Thymus (tissue), 11 donors: ENCODE measurements around the gene LRIT1. TPM values are rescaled to one million over a fixed set of nuclear protein-coding genes. Genes with fewer than 3 reads are reported as not detected.

Experiments used
- DNase-seq, 9 donors: peaks; one replicate each; pipeline ENCODE4 v3.0.0-alpha.2; 2013; ENCODE audit warnings: low spot score in 9 of 9, low read depth in 6 of 9, missing footprints in 1 of 9
- H3K27ac ChIP-seq, 2 donors: one replicate each; pipeline ENCODE4 v1.5.1; 2013; ENCODE audit warnings: control low read depth in 1 of 2, low read depth in 1 of 2, low read length in 1 of 2, mild to moderate bottlenecking in 1 of 2, moderate library complexity in 1 of 2
- H3K27me3 ChIP-seq, 2 donors: one replicate each; pipeline ENCODE4 v1.5.1; 2013; ENCODE audit warnings: low read length in 1 of 2; ENCODE audit not compliant: control insufficient read depth in 2 of 2, insufficient read depth in 1 of 2
- H3K36me3 ChIP-seq, 2 donors: one replicate each; pipeline ENCODE4 v1.5.1; 2013; ENCODE audit warnings: low read length in 1 of 2, mild to moderate bottlenecking in 1 of 2, moderate library complexity in 1 of 2; ENCODE audit not compliant: control insufficient read depth in 2 of 2, insufficient read depth in 2 of 2
- H3K4me1 ChIP-seq, 2 donors: one replicate each; pipeline ENCODE4 v1.5.1; 2013; ENCODE audit warnings: low read length in 2 of 2; ENCODE audit not compliant: control insufficient read depth in 2 of 2, insufficient read depth in 2 of 2
- H3K4me3 ChIP-seq, 2 donors: one replicate each; pipeline ENCODE4 v1.5.1; 2013; ENCODE audit warnings: low read length in 2 of 2, control low read depth in 1 of 2, mild to moderate bottlenecking in 1 of 2
- H3K9me3 ChIP-seq, 2 donors: one replicate each; pipeline ENCODE4 v1.5.1; 2013; ENCODE audit warnings: low read length in 1 of 2, mild to moderate bottlenecking in 1 of 2; ENCODE audit not compliant: control insufficient read depth in 2 of 2, insufficient read depth in 1 of 2
- WGBS: extraction: QIAGEN DNeasy Blood & Tissue Kit; methylation state at CpG from one replicate; pipeline ENCODE4 v1.1.7; 2013; 5-methylcytosine and 5-hydroxymethylcytosine counted together
- polyA plus RNA-seq: library from polyadenylated mRNA; stranded (reverse); fragments of 200-250 nt; gene quantifications from one replicate; pipeline ENCODE4 v1.2.3, GENCODE V29; 2013
- total RNA-seq: library from RNA; stranded (reverse); fragments of 120-200 nt; gene quantifications from one replicate; pipeline ENCODE4 v1.2.4, GENCODE V29; 2013
- donor health status: healthy.

Gene LRIT1
- total and polyA plus RNA-seq, 2 donors = not detected

GRCh38 chr10:84225427-84226173 lies 15.7 kb downstream of the LRIT1 start, which contains the start of gene LRIT2:
Gene LRIT2, minus strand, starts transcription at chr10:84225544. Its CDS starts 24 bp downstream, at chr10:84225520.
- no peaks in the 10 kb centered on the region for H3K9me3 ChIP-seq
- H3K27me3 ChIP-seq = peaks cover 0 to 2% of the 10 kb centered on the region in 2 donors
- WGBS = 69% methylated on average over 6 of the region's 6 CpGs
- H3K4me1 ChIP-seq = no peaks in the 10 kb centered on the region
- no peak within 1 kb of the TSS for H3K4me3 ChIP-seq
- H3K27ac ChIP-seq = no peak within 1 kb of the TSS
- no peak for DNase-seq
- H3K36me3 ChIP-seq = no peaks in the 10 kb centered on the region

DNA sequence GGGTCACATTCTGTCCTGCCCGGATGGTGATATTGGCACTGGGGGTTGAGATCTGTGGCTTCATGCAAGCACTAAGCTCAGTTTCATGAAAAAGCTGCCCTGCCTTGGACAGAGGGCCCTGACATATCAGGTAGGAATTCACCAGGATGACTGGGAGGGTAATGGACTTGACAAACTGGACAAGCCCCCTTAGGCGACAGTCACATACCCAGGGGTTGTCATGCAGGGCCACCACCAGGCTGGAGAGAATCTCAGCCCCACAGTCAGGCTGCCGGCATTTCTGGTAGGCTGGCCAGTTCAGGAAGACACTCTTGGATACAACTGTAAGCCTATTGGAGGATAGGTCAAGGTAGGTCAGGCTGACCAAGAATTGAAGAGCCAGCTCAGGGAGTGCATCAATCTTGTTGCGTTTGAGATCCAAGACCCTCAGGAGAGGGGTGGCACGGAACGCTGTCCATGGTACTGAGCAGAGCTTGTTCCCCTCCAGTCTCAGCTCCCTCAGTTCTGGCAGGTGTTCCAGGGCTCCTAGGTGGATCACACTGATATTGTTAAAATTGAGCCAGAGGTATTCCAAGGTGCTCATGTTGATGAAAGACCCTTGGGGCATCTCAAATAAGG lies 16.8 kb downstream of the LRIT1 start:
- no peak overlapping the region for H3K27ac ChIP-seq
- 60% methylated on average over 6 of the region's 6 CpGs for WGBS
- H3K4me3 ChIP-seq = no peak overlapping the region
- no peaks in the 10 kb centered on the region for H3K36me3 ChIP-seq
- no peaks in the 10 kb centered on the region for H3K4me1 ChIP-seq
- H3K9me3 ChIP-seq = no peaks in the 10 kb centered on the region
- peaks cover 0 to 2% of the 10 kb centered on the region in 2 donors for H3K27me3 ChIP-seq
- peak in 7 of 9 donors; percentile 6 to 43 (median 14) for DNase-seq

GRCh38 chr10:84221916-84222315 lies 19.4 kb downstream of the LRIT1 start:
- no peak for DNase-seq
- Histone ChIP-seq H3K9me3 (no peaks in the 10 kb centered on the region), H3K27ac (no peak overlapping the region), H3K27me3 (peaks cover 0 to 2% of the 10 kb centered on the region in 2 donors), H3K36me3 (no peaks in the 10 kb centered on the region), H3K4me1 (no peaks in the 10 kb centered on the region), H3K4me3 (no peak overlapping the region)
- WGBS = 86% methylated on average over 8 of the region's 8 CpGs

DNA sequence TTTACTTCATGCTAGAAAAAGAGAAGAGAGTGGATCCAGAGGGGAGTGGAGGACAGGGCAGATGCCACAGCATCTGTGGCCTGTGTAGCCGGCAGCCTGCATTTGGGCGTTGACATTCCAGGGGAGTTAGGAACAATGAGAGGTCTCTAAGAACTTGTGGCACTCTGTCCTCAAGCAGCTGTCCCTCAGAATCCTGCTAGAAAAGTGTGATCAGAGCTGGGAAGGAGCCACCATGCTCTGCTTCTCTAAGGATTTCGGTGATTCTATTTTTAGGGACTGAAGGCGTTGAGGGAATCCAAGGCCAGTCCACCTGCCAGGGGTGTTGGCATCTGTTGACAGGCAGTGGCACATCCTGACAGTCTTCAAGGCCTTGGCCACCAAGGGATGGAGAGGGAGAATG lies 23.6 kb downstream of the LRIT1 start:
- no peaks in the 10 kb centered on the region for H3K9me3 ChIP-seq
- H3K27me3 ChIP-seq = peaks cover 0 to 4% of the 10 kb centered on the region in 2 donors
- H3K4me1 ChIP-seq = no peaks in the 10 kb centered on the region
- 96% methylated on average over 4 of the region's 4 CpGs for WGBS
- DNase-seq = no peak
- H3K4me3 ChIP-seq = no peak overlapping the region
- H3K36me3 ChIP-seq = no peaks in the 10 kb centered on the region
- no peak overlapping the region for H3K27ac ChIP-seq

GRCh38 chr10:84216834-84217233 lies 24.5 kb downstream of the LRIT1 start:
- Histone ChIP-seq H3K4me3 (no peak overlapping the region), H3K9me3 (no peaks in the 10 kb centered on the region), H3K36me3 (no peaks in the 10 kb centered on the region), H3K27me3 (peaks cover 0 to 4% of the 10 kb centered on the region in 2 donors), H3K4me1 (no peaks in the 10 kb centered on the region), H3K27ac (no peak overlapping the region)
- WGBS = 95% methylated on average over 9 of the region's 9 CpGs
- DNase-seq = no peak

GRCh38 chr10:84214612-84215235 lies 26.6 kb downstream of the LRIT1 start:
- WGBS = 56% methylated on average over 12 of the region's 12 CpGs
- Histone ChIP-seq H3K4me1 (no peaks in the 10 kb centered on the region), H3K27ac (no peak overlapping the region), H3K27me3 (peaks cover 0 to 6% of the 10 kb centered on the region in 2 donors), H3K4me3 (no peak overlapping the region), H3K9me3 (no peaks in the 10 kb centered on the region), H3K36me3 (no peaks in the 10 kb centered on the region)
- DNase-seq = peak in 2 of 9 donors; percentile 39 to 52

GRCh38 chr10:84214046-84214572 lies 27.2 kb downstream of the LRIT1 start:
- no peaks in the 10 kb centered on the region for H3K9me3 ChIP-seq
- no peaks in the 10 kb centered on the region for H3K4me1 ChIP-seq
- peaks cover 0 to 6% of the 10 kb centered on the region in 2 donors for H3K27me3 ChIP-seq
- no peaks in the 10 kb centered on the region for H3K36me3 ChIP-seq
- whole genome bisulfite sequencing = 72% methylated on average over 25 of the region's 25 CpGs
- no peak for DNase-seq
- no peak overlapping the region for H3K4me3 ChIP-seq
- H3K27ac ChIP-seq = no peak overlapping the region

DNA sequence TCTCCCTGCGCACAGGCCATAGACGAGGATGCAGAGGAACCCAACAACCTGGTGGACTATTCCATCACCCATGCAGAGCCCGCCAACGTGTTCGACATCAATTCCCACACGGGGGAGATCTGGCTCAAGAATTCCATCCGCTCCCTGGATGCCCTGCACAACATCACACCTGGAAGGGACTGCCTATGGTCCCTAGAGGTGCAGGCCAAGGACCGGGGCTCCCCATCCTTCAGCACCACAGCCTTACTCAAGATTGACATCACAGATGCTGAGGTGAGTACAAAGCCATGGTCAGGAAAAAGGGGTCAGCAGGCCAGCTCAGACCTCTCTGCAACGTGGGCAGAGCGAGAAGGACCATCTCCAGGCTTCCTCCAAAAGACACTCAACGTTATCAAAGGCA lies 28.3 kb downstream of the LRIT1 start:
- Histone ChIP-seq H3K4me1 (no peaks in the 10 kb centered on the region), H3K9me3 (no peaks in the 10 kb centered on the region), H3K4me3 (no peak overlapping the region), H3K36me3 (no peaks in the 10 kb centered on the region), H3K27me3 (peaks cover 0 to 6% of the 10 kb centered on the region in 2 donors), H3K27ac (no peak overlapping the region)
- WGBS = 93% methylated on average over 11 of the region's 11 CpGs
- DNase-seq = no peak

GRCh38 chr10:84212014-84212413 lies 29.3 kb downstream of the LRIT1 start:
- 88% methylated on average over 5 of the region's 5 CpGs for WGBS
- H3K27ac ChIP-seq = no peak overlapping the region
- DNase-seq = no peak
- no peak overlapping the region for H3K4me3 ChIP-seq
- no peaks in the 10 kb centered on the region for H3K9me3 ChIP-seq
- no peaks in the 10 kb centered on the region for H3K36me3 ChIP-seq
- peaks cover 0 to 6% of the 10 kb centered on the region in 2 donors for H3K27me3 ChIP-seq
- no peaks in the 10 kb centered on the region for H3K4me1 ChIP-seq
